GM19324 (cell line): ENCODE data around the gene PSMC3.
A peak's percentile ranks its signal among the peaks of the same experiment; 100 is the strongest.

Experiments used
- ATAC-seq: cut with Tn5 transposase; IDR thresholded peaks from one replicate; pipeline ENCODE4 v1.9.1; 2021; ENCODE audit warnings: mild to moderate bottlenecking, moderate library complexity; ENCODE audit not compliant: unreplicated experiment, low FRiP score

Gene PSMC3

GRCh38 chr11:47414685-47415070 lies 11.6 kb downstream of the PSMC3 start:
- no peak for ATAC-seq

- ATAC-seq, result no peak
Measured at GRCh38 chr11:47413908-47414684, 12.1 kb downstream of the PSMC3 start.

- ATAC-seq, result no peak
Measured at GRCh38 chr11:47413351-47413750, 12.9 kb downstream of the PSMC3 start.

- ATAC-seq, result no peak
Measured at GRCh38 chr11:47411884-47412746, 14.1 kb downstream of the PSMC3 start.

- no peak for ATAC-seq
Measured at GRCh38 chr11:47410370-47411264, 15.6 kb downstream of the PSMC3 start.

- no peak for ATAC-seq
Measured at GRCh38 chr11:47409440-47410369, 16.5 kb downstream of the PSMC3 start.

- no peak for ATAC-seq
Measured at GRCh38 chr11:47408598-47409439, 17.4 kb downstream of the PSMC3 start.

- ATAC-seq, result peak; percentile 93
Measured at GRCh38 chr11:47407746-47408590, 18.3 kb downstream of the PSMC3 start, which contains the start of gene SLC39A13. Gene SLC39A13, plus strand, starts transcription at chr11:47408590. Its CDS starts 1,505 bp downstream, at chr11:47410095.

GRCh38 chr11:47406896-47407745 lies 19.1 kb downstream of the PSMC3 start:
- no peak for ATAC-seq

GRCh38 chr11:47403571-47403970 lies 22.7 kb downstream of the PSMC3 start:
- no peak for ATAC-seq

- no peak for ATAC-seq
Measured at GRCh38 chr11:47403135-47403534, 23.1 kb downstream of the PSMC3 start.

GRCh38 chr11:47400768-47401279 lies 25.4 kb downstream of the PSMC3 start:
- ATAC-seq, result peak; percentile 81

- peak; percentile 54 for ATAC-seq
Measured at GRCh38 chr11:47399860-47400767, 26.1 kb downstream of the PSMC3 start.

GRCh38 chr11:47398551-47398950 lies 27.7 kb downstream of the PSMC3 start:
- ATAC-seq, result no peak

- ATAC-seq, result no peak
Measured at GRCh38 chr11:47398011-47398410, 28.2 kb downstream of the PSMC3 start.

GRCh38 chr11:47396049-47396320 lies 30.3 kb downstream of the PSMC3 start:
- no peak for ATAC-seq
